GM04503 (cell line): ENCODE data around the gene NR2F6.

Experiments
- DNase-seq: peaks from one replicate; pipeline ENCODE4 v3.0.0-alpha.2; 2012; ENCODE audit warnings: low read depth

NR2F6 gene

GRCh38 chr19:17263712-17264640 is 18.3 kb upstream of the NR2F6 start:
- no peak for DNase-seq

- no peak for DNase-seq
These were observed 16.8 kb upstream of the NR2F6 start for GRCh38 chr19:17262557-17262956.

- DNase-seq = no peak
These were observed 15.2 kb upstream of the NR2F6 start for GRCh38 chr19:17260842-17261325.

GRCh38 chr19:17259934-17260333 is 14.2 kb upstream of the NR2F6 start:
- no peak for DNase-seq

GRCh38 chr19:17259118-17259780 is 13.5 kb upstream of the NR2F6 start:
- no peak for DNase-seq

GRCh38 chr19:17256130-17256529 is 10.4 kb upstream of the NR2F6 start:
- no peak for DNase-seq

GRCh38 chr19:17255150-17255621 is 9.5 kb upstream of the NR2F6 start:
- no peak for DNase-seq

- no peak for DNase-seq
These were observed 8.9 kb upstream of the NR2F6 start for GRCh38 chr19:17254636-17255035.

GRCh38 chr19:17249887-17250548 is 4.3 kb upstream of the NR2F6 start:
- DNase-seq = no peak

- DNase-seq = no peak
These were observed 2.5 kb upstream of the NR2F6 start for GRCh38 chr19:17248011-17248776.

- DNase-seq = no peak
These were observed 1.1 kb upstream of the NR2F6 start for GRCh38 chr19:17246681-17247425.

- no peak for DNase-seq
These were observed 843 bp downstream of the NR2F6 start for GRCh38 chr19:17244618-17245534.

- DNase-seq = no peak
These were observed 1.7 kb downstream of the NR2F6 start for GRCh38 chr19:17243830-17244617.

- DNase-seq = no peak
These were observed 2.4 kb downstream of the NR2F6 start for GRCh38 chr19:17243211-17243829.

- no peak for DNase-seq
These were observed 3.1 kb downstream of the NR2F6 start for GRCh38 chr19:17242431-17243208.

GRCh38 chr19:17240826-17241399 is 4.8 kb downstream of the NR2F6 start:
- DNase-seq = no peak

GRCh38 chr19:17240062-17240752 is 5.5 kb downstream of the NR2F6 start:
- DNase-seq = no peak
